Activated CD4-positive, alpha-beta T cell treated with anti-CD3 and anti-CD28 coated beads, Interleukin-10, Interleukin-2, amounts not matched to agents 100 ng/mL and 50 ng/mL, durations not matched to agents 16 hours and 8 hours (primary cell): ENCODE data around the gene CXCR2.
"Not testable (repeated sequence)": the region's sequence is repeated elsewhere in the genome, so short reads cannot be mapped to it uniquely, and the experiment has no call there.

Experiments
- DNase-seq: peaks from one replicate; pipeline ENCODE4 v3.0.0-alpha.2; 2020

Gene CXCR2

DNA sequence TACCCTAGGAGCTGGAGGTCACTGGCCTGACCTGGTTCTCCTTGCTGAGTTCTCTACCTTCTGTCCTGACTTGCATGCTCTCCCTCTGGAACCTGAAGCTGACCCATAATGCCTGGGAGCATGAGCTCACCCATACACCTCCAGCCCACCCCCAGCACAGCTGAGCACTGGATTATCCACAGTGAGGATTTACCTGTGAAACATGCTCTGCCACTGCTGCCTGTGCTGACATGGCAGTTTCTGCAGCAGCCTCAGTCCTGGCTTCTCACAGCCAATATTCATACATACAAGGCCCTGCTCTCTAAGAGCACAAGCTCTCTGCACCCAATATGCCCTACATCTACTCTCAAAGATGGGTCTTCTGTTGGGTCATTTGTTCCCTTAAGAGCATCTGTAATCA is 5.0 kb downstream of the CXCR2 start:
- no peak for DNase-seq

DNA sequence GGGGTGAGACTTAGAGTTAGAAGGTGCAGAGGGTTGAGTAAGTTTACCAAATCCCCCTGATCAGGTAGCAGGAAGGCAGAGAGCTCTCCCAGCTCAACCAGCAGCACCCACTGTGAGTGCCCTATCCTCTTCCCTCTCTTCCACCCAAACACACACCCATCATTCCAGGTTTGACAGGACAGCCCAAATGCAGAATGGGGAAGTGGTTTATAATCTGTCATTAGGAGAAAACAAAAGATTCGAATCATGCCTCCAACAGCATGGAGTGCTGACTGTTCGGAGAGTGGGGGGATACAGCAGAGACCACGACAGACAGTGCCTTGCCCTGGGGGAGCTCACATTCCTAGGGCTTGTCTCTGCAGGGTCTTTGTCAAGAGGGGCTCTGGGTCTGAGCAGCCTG is 11.7 kb downstream of the CXCR2 start:
- no peak for DNase-seq

DNA sequence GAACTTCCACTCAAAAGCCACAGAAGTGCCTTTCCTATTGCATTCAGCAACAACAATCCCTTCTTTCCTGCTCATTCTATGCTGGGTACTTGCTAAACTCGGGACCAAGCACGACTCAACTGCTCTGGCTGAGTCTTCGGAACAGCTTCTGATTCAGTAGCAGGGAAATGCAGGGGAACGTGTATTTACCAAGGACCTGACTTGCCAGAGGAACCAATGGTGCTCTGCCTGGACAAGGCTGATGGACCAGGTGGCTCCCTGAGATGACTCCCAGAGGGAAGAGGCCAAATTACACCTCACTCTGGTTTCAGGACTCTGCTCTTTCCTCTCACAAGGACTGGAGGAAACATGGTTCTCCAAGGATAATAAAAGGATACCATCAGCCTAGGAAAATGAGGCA is 12.2 kb downstream of the CXCR2 start:
- no peak for DNase-seq

DNA sequence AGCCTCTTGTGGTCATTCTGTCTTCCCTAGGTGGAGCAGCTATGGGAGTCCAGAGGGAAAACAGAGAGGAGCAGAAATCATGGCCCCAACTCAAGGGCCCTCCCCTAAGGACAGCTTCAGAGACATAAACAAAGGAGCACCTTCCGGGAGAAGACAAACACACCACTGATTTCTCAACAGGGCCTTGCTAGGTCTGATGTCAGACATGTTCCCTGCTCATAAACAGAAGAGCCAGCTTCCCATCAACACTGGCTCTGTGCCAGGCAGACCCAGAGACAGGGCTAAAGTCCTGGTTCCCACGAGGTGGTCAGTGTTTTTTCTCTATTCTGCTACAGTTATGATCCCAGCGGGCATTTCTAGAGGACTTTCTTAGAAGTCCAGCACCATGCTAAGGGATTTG is 19.3 kb downstream of the CXCR2 start:
- no peak for DNase-seq

DNA sequence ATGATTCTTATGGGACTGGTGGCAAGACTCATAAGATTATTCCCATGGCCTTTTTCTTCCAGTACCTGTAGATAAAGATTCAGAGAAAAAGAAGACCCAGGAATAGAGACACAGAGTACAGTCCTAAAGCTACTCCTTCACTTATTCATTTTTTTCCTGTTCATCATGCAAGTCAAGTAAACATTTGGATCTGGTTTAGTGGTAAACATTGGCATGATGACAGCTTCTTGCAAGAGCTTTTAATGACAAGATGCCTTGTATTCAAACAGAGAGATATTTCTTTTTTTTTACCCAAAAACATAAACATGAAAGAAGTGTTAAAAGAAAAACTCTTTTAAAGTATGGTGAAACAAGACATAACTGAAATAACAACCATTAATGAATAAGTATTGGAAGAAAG is 20.2 kb downstream of the CXCR2 start:
- no peak for DNase-seq

DNA sequence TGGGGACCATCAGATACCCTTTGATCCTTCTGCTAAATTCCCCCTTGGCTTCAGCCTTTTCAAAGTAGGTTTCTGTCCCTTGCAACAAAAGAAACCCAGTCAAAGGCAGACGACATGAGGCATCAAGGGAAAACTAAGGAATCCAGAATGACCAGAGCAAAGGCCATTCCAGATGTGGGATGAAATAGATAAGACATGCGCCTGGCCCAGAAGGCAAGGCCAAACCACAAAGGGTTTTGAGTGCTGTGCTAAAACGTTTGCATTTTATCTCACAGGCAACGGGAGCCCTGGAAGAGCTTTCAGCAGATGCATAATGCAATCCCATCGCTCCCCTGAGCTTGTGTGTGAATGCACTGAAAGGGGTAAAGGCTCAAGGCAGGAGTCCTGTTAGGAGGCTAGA is 23.3 kb downstream of the CXCR2 start:
- no peak for DNase-seq

DNA sequence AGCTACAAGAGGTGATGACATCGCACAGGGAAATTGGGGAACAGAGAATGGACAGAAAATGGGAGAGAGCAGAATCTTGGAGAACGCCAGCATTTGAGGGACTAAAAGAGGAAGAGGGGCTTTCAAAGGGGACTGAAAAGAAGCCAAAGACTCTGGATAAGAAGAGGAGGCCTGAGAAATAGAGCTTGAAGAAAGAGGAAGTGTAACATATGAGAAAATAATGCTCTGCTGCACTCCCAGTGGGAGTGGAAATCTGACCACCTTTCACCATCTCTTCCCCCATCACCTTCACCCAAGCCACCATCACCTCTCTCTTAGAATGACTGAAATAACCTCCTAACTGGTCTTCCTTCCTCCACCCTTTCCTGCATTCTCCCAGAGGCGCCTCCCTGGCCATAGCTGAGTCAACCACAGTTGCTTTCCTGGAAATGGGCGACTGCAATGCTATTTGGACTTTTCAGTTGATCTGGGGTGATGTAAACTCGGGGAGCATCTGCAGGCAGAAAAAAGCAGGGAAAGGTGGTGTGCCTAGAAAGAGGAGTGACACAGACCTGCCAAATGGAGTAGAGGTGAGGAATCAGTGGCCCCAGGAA is 24.1 kb downstream of the CXCR2 start:
- no peak for DNase-seq

DNA sequence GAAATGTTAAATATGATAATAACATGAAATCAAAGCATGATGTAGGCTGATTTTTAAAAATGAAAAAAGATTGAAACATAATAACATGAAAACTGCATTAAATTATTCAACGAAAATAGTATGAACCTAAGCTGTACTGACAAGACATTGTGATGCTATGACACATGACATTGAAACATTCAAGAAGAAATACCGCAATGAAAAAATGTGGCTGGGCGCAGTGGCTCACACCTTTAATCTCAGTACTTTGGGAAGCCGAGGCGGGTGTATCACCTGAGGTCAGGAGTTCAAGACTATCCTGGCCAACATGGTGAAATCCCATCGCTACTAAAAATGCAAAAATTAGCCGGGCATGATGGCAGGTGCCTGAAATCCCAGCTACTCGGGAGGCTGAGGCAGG is 26.3 kb downstream of the CXCR2 start:
- DNase-seq: no peak

DNA sequence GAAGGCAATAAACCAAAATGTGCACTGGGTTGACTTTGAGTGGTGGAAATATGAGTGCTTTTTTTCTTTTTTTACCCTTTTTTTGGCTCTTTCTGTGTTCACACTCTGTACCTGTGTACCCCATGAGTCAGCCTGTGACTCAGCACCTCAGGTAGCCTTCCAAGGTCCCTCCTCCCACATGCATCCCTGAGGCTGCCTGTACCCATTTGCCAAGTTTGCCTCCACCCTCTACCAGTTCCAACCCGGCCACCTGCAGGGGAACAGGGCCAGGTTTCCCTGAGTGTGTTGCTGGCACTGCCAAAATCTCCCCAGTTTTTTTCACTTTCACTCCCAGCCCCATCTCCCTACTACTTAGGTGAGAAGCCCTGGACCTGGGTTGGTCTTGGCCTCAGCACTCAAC is 26.9 kb downstream of the CXCR2 start:
- no peak for DNase-seq

DNA sequence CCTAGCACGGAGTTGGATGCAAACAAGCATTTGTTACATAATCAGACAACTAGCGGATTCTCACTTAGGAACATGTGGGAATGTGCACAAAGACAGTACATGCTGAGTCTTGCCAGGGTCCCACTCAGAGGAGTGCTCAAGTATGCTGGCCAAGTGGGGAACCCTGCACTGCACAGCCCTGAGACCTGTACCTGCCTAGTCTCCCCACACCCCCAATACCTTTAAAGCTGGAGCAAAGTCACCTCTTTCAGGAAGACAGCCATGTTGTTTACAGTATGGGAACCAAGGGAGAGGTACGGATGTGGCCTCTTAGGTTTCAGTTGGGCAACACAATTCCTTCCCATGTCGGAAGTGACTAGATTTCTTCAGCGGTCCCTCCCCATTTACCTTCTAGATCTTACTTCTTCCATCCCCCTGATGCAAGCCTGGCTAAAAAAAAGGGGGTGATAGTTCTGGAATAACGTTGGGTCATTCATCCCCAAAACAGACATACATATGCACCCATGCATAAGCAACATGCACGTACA is 30.2 kb downstream of the CXCR2 start:
- no peak for DNase-seq

DNA sequence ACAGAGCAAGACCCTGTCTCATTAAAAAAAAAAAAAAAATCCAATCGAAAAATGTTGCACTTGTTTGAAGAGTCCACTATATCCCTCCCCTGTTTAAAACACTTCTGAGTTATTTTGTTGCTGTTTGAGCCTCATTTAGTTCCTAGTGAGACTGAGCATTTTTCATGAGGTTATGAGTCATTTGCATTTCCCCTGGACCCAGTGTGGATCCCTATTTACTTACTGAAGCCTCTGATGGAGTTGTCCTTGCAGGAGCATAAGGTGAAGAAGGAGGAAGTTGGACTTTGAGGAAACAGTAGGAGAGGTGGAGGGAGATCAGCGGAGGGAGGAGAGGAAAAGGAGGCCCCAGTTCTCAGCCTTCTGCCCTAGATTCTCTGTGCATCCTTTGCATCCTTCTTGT is 35.8 kb downstream of the CXCR2 start:
- DNase-seq: no peak

DNA sequence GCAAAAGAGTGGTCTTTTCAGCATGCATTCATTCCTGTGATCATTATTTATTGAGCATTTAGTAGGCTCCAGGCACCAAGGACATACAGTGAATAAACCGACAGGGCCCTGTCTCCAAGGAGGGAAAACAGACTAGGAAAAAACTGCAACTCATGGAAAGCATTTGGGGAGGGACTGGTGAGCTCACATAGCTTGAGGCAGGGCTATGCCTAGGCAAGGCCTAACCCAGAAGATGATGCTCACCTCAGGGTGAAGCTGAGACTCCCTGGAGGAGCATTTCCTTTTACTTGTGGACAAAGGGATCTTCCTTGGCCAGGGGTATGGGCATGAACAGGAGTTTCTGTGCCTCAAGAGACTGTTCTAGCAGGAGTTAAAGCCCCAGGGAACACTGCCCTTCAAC is 37.0 kb downstream of the CXCR2 start:
- DNase-seq: no peak

DNA sequence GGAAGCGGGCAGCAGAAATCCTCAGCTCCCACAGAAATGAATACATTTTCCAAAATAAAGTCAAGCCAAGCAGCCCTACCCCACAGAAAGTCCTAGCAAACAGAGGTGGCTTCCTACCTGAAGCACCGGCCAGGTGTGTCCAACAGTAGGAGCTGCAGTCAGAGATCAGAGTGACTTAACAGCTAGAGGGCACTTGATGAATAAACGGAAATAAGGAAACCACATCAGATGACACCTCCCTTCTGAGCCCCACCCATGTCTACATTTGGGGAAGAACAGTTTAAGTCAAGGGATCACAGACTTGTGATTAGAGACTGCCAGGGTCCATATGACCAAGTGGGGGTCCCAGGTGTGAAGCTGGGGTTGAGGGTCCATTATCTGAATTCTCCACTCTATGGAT is 41.0 kb downstream of the CXCR2 start, which contains the start of gene CXCR1:
TSS of gene CXCR1 (minus strand) at position 172 of the 400 bp plus-strand sequence. CDS start 1,751 bp downstream, outside the sequence.
- peak; percentile 35 for DNase-seq

DNA sequence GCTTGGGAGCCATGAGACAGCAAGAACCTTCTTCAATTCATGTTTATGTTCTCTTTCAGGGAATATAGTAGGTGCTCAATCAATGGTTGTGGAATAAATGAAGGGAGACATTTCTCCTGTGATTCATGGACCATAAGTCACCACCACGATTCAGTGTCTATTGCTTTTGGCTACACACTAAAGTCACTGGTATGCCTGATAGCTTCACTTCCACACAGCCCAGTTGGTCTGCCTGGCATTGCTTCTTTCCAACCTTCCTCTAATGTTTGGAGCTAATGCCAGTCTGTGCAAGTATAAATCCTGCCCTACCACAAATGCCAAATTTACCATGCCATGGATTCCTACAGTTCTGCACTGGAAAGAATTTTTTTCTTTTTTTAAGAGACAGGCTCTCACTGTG is 42.2 kb downstream of the CXCR2 start:
- DNase-seq: no peak

DNA sequence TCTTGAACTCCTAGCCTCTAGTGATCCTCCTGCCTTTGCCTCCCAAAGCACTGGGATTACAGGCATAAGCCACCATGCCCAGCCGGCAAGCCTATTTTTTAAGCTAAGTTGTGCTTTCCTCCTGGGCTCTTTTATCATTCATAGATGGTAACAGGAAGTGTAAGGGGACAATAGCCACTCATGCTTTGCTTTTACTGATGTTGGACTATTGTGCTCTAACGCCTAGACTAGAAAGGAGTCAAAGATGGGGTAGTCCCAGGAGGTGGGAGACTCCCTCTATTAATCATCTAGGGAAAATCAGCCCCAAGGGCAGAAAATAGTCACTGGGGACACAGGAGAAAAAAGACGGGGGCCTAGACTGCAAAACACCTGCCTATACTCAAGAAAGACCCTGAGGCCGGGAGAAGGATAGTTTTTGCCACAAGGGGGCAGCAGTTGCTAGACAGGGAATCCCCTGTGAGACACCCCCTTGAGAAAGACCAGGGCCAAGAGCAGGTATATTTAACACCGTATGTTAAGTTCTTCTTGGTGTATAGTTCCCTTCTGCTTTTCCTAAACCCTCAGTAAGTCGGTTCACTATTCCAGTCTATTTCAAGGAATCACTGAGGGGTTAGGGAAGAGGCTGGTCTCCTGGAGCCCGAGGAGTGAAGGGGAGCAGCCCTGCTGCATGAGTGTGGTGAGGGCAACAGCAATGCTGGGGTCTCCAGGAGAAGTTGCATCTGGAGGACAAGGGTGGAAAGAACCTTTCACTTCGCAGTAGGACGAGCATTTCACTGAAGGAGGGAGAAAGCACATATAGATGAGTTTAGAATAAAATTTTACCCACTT is 43.0 kb downstream of the CXCR2 start:
- DNase-seq: peak; percentile 63

DNA sequence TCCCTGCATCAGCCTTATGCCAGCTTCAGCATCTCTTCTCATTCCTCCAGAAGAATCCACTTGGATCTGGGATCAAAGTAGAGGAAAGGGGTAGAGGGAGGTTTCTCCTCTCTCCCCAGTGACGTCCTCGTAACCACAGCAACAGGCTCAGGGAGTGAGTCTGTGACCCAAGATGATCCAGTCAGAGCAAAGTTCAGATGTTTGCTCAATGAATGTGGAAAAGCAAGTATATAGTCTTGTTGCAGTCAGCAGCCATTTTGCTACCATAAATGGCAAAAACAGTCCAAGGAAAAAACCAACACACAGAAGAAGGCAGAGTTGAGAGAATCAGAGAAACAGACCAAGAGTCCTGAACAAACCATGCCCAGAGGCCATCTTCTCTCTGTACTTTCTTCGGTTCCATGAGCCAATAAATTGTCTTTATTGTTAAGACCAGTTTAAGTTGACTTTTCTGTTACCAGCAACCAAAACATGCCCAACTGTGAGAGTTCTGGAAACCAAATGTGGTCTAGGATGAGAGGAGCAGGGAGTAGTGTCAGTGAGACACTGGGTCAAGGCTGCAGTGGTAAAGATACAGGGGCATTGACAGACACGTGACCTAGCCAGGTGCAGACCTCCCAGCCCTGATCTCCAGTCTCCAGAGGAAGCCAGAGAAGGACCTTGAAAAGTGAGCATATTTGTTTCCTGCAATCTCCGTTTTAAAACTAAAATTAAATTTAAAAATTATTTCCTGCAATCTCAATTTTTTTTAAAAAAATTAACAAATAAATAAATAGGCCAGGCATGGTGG is 44.1 kb downstream of the CXCR2 start:
- DNase-seq: no peak

DNA sequence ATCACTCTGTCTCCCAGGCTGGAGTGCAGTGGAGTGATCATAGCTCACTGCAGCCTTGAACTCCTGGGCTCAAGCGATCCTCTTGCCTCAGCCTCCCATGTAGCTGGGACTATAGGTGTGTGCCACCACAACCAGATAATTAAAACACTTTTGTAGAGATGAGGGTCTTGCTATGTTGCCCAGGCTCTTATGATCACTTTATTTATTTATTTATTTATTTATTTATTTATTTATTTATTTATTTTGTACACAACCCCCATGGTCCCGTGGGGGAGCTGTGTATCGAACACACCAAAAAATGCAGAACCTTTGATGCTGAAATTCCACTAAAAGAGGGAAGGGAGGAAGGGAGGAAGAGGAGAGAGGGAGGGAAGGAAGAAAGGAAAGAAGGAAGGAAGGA is 45.9 kb downstream of the CXCR2 start:
- not testable (repeated sequence) for DNase-seq

DNA sequence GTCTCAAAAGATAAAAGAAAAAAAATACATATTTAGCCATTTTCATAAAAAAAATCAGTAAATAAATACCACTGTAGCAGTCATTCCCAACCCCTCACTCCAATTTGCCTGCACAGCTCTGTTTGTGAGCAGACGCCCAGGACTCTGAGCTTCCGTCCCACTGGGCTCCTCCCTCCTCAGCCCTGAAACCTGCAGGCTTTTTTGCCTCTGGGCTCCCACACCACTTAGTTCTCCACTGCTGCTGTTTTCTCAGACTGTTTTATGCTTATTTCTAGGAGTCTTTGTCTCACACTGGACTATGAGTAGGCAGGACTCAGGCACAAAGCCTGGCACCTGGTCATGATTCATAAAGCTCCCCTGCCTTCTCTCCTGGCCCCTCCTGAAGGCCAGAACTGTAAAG is 47.0 kb downstream of the CXCR2 start:
- no peak for DNase-seq

DNA sequence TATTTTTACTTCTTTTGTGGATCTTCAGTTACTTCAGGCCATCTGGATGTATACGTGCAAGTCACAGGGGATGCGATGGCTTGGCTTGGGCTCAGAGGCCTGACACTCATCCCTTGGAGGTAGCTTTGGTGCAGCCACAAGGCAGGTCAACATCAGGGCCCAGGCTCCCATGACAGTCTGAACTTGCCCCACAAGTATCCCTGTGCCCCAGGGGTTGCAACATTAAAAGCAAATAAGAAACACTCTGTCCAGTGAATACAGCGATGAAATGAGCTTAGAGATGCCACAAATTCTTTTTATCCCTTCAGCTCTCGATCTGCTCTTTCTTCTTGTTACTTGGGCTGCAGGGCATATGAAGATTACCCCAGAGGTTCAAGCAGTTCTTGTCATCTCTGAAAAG is 54.0 kb downstream of the CXCR2 start:
- DNase-seq: no peak

DNA sequence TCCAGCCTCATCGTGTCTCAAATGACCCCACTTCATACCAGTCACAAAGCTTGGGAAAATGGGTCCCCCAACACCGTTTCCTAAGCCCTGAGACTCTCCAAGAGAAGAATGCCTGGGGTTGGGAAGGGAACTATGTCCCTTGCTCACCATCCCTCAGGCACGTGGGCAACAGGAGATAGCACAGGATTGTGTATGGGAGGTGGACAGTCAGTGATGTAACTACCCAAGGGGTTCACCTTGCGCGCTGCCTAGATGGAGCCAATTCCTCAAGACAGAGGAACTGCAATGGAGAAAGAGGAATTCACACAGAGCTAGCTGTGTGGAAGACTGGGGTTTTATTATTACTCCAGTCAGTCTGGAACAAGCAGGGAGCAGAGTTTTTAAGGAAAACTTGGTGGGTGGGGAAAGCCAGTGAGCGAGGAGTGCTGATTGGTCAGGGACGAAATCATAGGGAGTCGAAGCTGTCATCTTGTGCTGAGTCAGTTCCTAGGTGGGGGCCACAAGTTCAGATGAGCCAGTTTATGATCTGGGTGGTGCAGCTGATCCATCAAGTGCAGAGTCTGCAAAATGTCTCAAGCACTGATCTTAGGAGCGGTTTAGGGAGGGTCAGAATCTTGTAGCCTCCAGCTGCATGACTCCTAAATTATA is 54.8 kb downstream of the CXCR2 start:
- DNase-seq: no peak

DNA sequence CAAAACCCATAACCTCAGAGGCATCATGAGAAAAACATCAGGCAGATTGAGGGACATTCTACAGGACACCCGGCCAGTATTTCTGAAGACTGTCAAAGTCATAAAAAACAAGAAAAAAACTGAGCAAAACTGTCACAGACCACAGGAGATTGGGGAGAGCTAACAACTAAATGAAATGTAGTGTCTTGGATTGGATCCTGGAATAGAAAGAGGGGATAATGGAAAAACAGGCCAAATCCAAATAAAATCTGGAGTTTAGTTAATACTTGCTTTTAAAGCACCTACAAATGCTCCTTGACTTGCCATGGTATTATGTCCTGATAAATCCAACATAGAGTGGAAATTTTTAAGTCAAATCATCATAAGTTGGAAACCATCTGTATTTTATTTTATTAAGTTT is 58.5 kb downstream of the CXCR2 start:
- no peak for DNase-seq

DNA sequence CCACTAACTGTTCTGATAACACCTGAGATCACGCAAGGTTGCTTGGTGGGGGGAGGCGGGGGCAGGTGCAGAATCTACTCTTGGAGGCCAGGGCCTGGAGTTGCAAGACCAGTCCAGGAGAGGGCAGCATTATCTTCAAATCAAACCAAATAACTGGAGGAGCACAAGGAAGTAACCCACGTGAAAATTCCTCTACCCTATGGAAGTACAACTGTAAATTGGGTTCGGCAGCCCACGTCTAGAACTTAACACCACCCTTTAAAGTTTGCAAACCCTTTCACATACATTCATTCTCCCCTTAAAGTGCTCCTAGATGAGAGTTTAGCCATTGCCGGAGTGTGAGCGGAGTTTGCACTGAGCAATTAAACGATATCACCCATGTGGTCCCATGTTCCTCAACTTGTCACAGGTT is 60.5 kb downstream of the CXCR2 start:
- peak; percentile 81 for DNase-seq
